HS-5 (cell line): ENCODE results near the gene SLK.

Source experiments
- DNase-seq: peaks from one replicate; pipeline ENCODE4 v3.0.0-alpha.2; 2012; ENCODE audit warnings: low read depth

SLK gene

GRCh38 chr10:103990531-103990930, 23.6 kb downstream of the SLK start:
- no peak for DNase-seq

GRCh38 chr10:103991393-103992128, 24.6 kb downstream of the SLK start:
- DNase-seq, result no peak

GRCh38 chr10:103995134-103995533, 28.2 kb downstream of the SLK start:
- DNase-seq, result no peak

- no peak for DNase-seq
These were observed 31.9 kb downstream of the SLK start for GRCh38 chr10:103998805-103999204.

GRCh38 chr10:104002911-104003310, 36.0 kb downstream of the SLK start:
- no peak for DNase-seq

- DNase-seq, result no peak
These were observed 38.4 kb downstream of the SLK start for GRCh38 chr10:104005172-104005863.

GRCh38 chr10:104011904-104012303, 45.0 kb downstream of the SLK start:
- no peak for DNase-seq

GRCh38 chr10:104013489-104013888, 46.5 kb downstream of the SLK start:
- DNase-seq, result no peak

- DNase-seq, result no peak
These were observed 47.2 kb downstream of the SLK start for GRCh38 chr10:104014176-104014575.

GRCh38 chr10:104016661-104017060, 49.7 kb downstream of the SLK start:
- DNase-seq, result no peak

GRCh38 chr10:104018471-104018870, 51.5 kb downstream of the SLK start:
- DNase-seq, result no peak

GRCh38 chr10:104020020-104020419, 53.1 kb downstream of the SLK start:
- no peak for DNase-seq

- DNase-seq, result no peak
These were observed 54.3 kb downstream of the SLK start for GRCh38 chr10:104021246-104021645.

GRCh38 chr10:104022026-104022425, 55.1 kb downstream of the SLK start:
- no peak for DNase-seq

- no peak for DNase-seq
These were observed 58.6 kb downstream of the SLK start for GRCh38 chr10:104025524-104025923.

GRCh38 chr10:104026762-104027161, 59.8 kb downstream of the SLK start:
- no peak for DNase-seq

- DNase-seq, result no peak
These were observed 61.2 kb downstream of the SLK start for GRCh38 chr10:104028146-104028545.

- no peak for DNase-seq
These were observed 62.0 kb downstream of the SLK start for GRCh38 chr10:104028823-104029520.

GRCh38 chr10:104029521-104029860, 62.6 kb downstream of the SLK start:
- DNase-seq, result no peak

GRCh38 chr10:104031631-104032030, 64.7 kb downstream of the SLK start:
- DNase-seq, result no peak

- DNase-seq, result no peak
These were observed 65.3 kb downstream of the SLK start for GRCh38 chr10:104032144-104032775.

- DNase-seq, result no peak
These were observed 66.5 kb downstream of the SLK start for GRCh38 chr10:104033401-104033930.
